Mucosa of descending colon (tissue), 3 donors: Measurements from ENCODE around the gene RSAD1. TPM values are rescaled to one million over a fixed set of nuclear protein-coding genes. Genes with fewer than 3 reads are reported as not detected.

Source experiments
- ATAC-seq: fragments of 200-7000 bp; cut with Tn5 transposase; one replicate; pipeline ENCODE4 v1.9.1; 2020; ENCODE audit warnings: mild to moderate bottlenecking, moderate library complexity
- DNase-seq, 3 donors: peaks; one replicate each; pipeline ENCODE4 v3.0.0-alpha.2; 2020
- H3K36me3 ChIP-seq: fragments of 200-600 bp; one replicate; pipeline ENCODE4 v1.8.0; 2021; ENCODE audit warnings: low read depth, mild to moderate bottlenecking
- H3K4me1 ChIP-seq: fragments of 200-600 bp; one replicate; pipeline ENCODE4 v1.8.0; 2021; ENCODE audit warnings: low read depth, mild to moderate bottlenecking
- H3K4me3 ChIP-seq: fragments of 200-600 bp; one replicate; pipeline ENCODE4 v1.8.0; 2021; ENCODE audit warnings: mild to moderate bottlenecking
- H3K9me3 ChIP-seq: fragments of 200-600 bp; one replicate; pipeline ENCODE4 v1.8.0; 2021; ENCODE audit warnings: mild to moderate bottlenecking
- intact Hi-C, 2 donors: fragments of 100-400 bp; cut with DNase I in 1 of 2; cut with micrococcal nuclease in 1 of 2; formaldehyde crosslinking; loops; one replicate each; pipeline versions ENCODE4 v1.11.0 to v1.11.1; 2022; cut with DNase I, micrococcal nuclease
- total RNA-seq, 3 donors: library from RNA; stranded (reverse); fragmentation: NEBNext Ultra II Directional in 2 of 3; extraction: Animal tissue kit (Norgen Biotek cat#: 25700) in 2 of 3; gene quantifications; one replicate each; pipeline versions ENCODE4 v1.2.1 to v1.2.4, GENCODE V29; 2021 to 2023
- TF ChIP-seq, protein P1 (sequence below): fragments of 200-600 bp; IDR thresholded peaks from one replicate; pipeline ENCODE4 v1.8.0; 2022; ENCODE audit warnings: antibody characterized with exemption, mild to moderate bottlenecking
- donor health status: DM: no; HTN: no; CAD: no; lungs with moderate emphysema.
- donor health status: DM: no; HTN: no; CAD: no.
- donor health status: DM: no; HTN: yes; CAD: no.

The RSAD1 gene
- total RNA-seq, 3 donors from 2014 or later: 35.9 to 38.2 (median 37.7) TPM

DNA sequence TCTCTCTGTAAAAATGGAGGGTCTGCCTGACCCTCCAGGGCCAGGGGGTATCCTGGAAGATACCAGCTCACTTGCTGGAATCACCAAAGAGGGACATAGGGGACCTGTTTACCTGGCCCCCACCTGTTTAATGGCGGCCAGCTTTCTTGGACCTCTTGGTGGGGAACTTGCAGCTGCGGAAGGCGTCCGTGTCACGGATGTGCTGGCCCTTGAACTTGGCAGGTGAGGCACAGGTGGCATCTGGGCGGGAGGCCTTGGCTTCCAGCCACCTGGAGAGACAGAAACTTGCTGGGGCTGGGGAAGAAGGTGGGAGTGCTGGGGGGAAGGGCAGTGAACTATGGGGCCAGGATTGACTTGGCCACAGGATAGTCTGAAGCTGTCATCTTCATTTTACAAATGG, 13.5 kb upstream of the RSAD1 start:
- TF ChIP-seq, protein P1, sequence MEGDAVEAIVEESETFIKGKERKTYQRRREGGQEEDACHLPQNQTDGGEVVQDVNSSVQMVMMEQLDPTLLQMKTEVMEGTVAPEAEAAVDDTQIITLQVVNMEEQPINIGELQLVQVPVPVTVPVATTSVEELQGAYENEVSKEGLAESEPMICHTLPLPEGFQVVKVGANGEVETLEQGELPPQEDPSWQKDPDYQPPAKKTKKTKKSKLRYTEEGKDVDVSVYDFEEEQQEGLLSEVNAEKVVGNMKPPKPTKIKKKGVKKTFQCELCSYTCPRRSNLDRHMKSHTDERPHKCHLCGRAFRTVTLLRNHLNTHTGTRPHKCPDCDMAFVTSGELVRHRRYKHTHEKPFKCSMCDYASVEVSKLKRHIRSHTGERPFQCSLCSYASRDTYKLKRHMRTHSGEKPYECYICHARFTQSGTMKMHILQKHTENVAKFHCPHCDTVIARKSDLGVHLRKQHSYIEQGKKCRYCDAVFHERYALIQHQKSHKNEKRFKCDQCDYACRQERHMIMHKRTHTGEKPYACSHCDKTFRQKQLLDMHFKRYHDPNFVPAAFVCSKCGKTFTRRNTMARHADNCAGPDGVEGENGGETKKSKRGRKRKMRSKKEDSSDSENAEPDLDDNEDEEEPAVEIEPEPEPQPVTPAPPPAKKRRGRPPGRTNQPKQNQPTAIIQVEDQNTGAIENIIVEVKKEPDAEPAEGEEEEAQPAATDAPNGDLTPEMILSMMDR: no peak
- Histone ChIP-seq H3K4me3 (no peak overlapping the region), H3K4me1 (peaks cover 31% of the 10 kb centered on the region), H3K36me3 (no peaks in the 10 kb centered on the region), H3K9me3 (no peaks in the 10 kb centered on the region)
- intact Hi-C loops: no loop called here
- ATAC-seq (no peak), DNase-seq (peak in 1 of 3 donors; percentile 47)

DNA sequence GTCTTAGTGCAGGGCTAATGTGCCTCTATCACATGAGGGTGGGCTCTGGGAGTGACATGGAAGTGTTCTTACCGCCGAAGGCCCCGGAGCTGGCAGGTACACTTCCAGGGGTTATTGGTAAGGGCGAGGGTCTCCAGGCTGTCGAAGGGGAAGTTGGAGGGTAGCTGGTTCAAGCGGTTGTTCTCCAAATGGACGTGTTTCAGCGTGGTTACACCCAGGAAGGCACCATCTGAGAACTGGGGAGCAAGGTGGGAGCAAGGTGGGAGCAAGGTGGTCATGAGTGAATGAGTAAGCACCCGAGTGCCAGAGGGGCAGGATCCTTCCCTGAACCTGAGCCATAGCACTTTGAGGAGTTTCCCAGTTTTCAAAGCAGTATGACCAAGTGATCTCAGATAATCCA, 13.0 kb upstream of the RSAD1 start:
- Histone ChIP-seq H3K4me1 (peaks cover 34% of the 10 kb centered on the region), H3K36me3 (no peaks in the 10 kb centered on the region), H3K4me3 (no peak overlapping the region), H3K9me3 (no peaks in the 10 kb centered on the region)
- ATAC-seq: no peak
- TF ChIP-seq, protein P1: no peak
- peak in 2 of 3 donors; percentile 8 to 43 for DNase-seq
- intact Hi-C loops: no loop called here

DNA sequence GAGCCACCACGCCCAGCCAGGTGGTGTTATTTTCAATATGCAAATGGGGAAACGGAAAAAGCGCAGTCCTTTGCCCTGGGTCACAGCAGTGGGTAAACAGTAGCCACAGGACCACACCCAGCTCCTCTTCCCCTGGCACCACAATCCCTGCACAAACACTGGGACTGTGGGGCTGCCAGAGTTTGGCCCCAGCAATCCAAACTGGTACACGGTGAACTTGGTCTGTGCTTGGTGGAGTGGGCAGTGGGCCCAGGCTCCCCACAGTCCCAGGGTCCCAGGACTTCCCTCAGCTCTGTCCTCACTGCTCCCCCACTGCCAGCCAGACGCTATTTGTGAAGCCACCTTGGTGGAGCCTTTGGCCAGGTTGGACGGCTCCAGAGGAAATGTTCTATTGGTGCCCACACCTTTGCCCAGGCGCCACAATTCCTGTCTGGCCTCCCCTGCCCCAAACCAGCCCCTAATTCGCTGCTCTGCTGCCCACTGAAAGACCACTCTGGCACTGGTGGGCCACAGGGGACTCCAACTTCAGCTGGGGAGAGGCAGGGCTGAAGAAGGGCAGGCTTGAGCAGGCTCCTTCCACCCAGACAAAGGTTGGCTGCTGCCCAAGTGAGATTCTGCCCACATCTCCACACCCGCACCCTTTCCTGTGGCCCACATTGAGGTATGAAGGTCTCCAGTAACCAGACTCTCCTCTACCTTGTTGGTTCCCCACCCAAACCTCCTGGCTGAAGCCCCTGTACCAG, 12.1 kb upstream of the RSAD1 start:
- intact Hi-C loops: no loop called here
- peaks cover 41% of the 10 kb centered on the region for H3K4me1 ChIP-seq
- DNase-seq: peak; percentile 81 to 90 (median 82)
- no peaks in the 10 kb centered on the region for H3K36me3 ChIP-seq
- ATAC-seq: peak; percentile 87
- TF ChIP-seq, protein P1: no peak
- no peak overlapping the region for H3K4me3 ChIP-seq
- no peaks in the 10 kb centered on the region for H3K9me3 ChIP-seq

DNA sequence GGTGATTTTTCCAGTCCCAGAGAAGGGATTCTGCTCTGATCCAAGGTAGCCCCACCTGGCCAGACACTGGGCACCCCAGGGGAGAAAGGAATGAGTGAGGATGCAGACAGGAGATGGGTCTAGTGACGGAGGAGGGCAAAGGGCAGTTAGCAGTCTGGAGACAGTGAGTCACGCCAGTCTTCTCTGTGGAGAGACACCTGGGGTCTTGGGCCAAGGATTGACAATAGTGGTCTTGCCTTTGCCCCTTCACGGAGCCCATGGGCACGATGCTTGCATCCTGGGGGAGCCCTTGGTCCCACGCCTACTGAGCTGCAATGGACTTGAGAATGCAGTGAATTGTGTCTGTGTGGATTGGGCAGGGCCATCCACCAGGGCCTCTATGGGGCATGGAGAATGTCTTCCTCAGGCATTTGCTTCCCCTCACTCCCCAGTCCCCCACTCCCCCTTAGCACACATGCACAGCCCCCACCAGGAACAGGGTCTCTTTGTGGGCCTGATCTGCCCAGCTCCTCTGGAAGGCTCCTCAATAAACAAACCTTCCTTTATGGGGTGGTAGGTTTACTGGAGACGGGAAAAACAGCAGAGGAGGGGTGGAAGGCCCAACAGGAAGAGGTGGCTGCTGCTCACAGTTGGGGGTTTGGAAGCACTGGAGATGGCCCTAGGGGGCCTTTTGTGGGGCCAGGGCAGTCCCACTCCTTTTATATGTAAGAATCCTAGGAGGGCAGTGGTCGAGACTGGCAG, 11.4 kb upstream of the RSAD1 start:
- Histone ChIP-seq H3K9me3 (no peaks in the 10 kb centered on the region), H3K4me3 (no peak overlapping the region), H3K36me3 (no peaks in the 10 kb centered on the region), H3K4me1 (peaks cover 41% of the 10 kb centered on the region)
- ATAC-seq: peak; percentile 16
- peak in 2 of 3 donors; percentile 40 to 45 for DNase-seq
- intact Hi-C loops: no loop called here
- TF ChIP-seq, protein P1: no peak

DNA sequence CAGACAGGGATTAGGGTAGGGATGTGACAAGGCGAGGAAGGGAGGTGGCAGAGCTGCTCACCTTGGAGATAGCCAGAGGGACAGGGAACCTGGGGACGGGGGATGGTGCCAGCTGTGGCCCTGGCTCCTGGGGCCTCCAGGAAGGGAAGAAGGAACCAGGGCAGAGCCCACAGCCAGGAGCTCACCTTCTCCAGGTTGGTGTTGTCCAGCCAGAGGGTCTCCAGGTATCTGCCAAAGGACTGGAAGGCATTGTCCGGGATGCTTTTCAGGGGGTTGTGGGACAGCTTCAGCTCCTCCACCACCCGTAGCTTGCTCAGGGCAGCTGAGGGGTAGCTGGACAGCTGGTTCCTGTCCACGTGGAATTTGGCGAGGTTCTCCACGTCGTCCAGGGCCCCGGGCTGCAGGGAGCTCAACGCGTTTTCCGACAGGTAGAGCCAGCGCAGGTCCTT, 10.8 kb upstream of the RSAD1 start:
- Histone ChIP-seq H3K4me3 (no peak overlapping the region), H3K9me3 (no peaks in the 10 kb centered on the region), H3K4me1 (peaks cover 41% of the 10 kb centered on the region), H3K36me3 (no peaks in the 10 kb centered on the region)
- DNase-seq: peak in 2 of 3 donors; percentile 18 to 56
- intact Hi-C loops: no loop called here
- TF ChIP-seq, protein P1: no peak
- ATAC-seq: no peak
